H9 (cell line): ENCODE data around the gene PLSCR2. TPM values are rescaled to one million over a fixed set of nuclear protein-coding genes. Genes with fewer than 3 reads are reported as not detected.
"Not testable (repeated sequence)": the region's sequence is repeated elsewhere in the genome, so short reads cannot be mapped to it uniquely, and the experiment has no call there.

Source experiments
- DNase-seq: peaks from one replicate; pipeline ENCODE4 v3.0.0-alpha.2; 2017
- H2AFZ ChIP-seq: one replicate; pipeline ENCODE4 v1.6.1; 2013; ENCODE audit warnings: mild to moderate bottlenecking, low read length, control low read depth, moderate library complexity
- H2AK5ac ChIP-seq: 2 replicates; pipeline ENCODE4 v1.6.1; 2013; ENCODE audit warnings: low read length, control low read depth, mixed read lengths; ENCODE audit not compliant: insufficient read length
- H2BK120ac ChIP-seq: one replicate; pipeline ENCODE4 v1.6.1; 2013; ENCODE audit warnings: low read depth, mild to moderate bottlenecking, low read length, control low read depth, inconsistent platforms; ENCODE audit not compliant: poor library complexity, severe bottlenecking
- H2BK12ac ChIP-seq: 2 replicates; pipeline ENCODE4 v1.6.1; 2013; ENCODE audit warnings: low read length, control low read depth, mixed read lengths, low read depth; ENCODE audit not compliant: insufficient read length
- H2BK15ac ChIP-seq: 2 replicates; pipeline ENCODE4 v1.6.1; 2013; ENCODE audit warnings: low read depth, low read length, control low read depth
- H2BK20ac ChIP-seq: one replicate; pipeline ENCODE4 v1.6.1; 2013; ENCODE audit warnings: low read depth, mild to moderate bottlenecking, low read length, control low read depth, inconsistent platforms; ENCODE audit not compliant: poor library complexity, severe bottlenecking
- H2BK5ac ChIP-seq: 2 replicates; pipeline ENCODE4 v1.6.1; 2013; ENCODE audit warnings: low read length, control low read depth, mixed read lengths; ENCODE audit not compliant: insufficient read length
- H3K14ac ChIP-seq: 2 replicates; pipeline ENCODE4 v1.6.1; 2013; ENCODE audit warnings: low read length, control low read depth; ENCODE audit not compliant: insufficient read depth
- H3K18ac ChIP-seq: 2 replicates; pipeline ENCODE4 v1.6.1; 2013; ENCODE audit warnings: low read depth, mild to moderate bottlenecking, mixed read lengths, low read length, control low read depth; ENCODE audit not compliant: insufficient read length
- H3K23ac ChIP-seq: 2 replicates; pipeline ENCODE4 v1.6.1; 2013; ENCODE audit warnings: low read length, control low read depth, mixed read lengths, low read depth; ENCODE audit not compliant: insufficient read length
- H3K23me2 ChIP-seq: 2 replicates; pipeline ENCODE4 v1.6.1; 2013; ENCODE audit warnings: low read depth, mild to moderate bottlenecking, mixed read lengths, low read length, control low read depth; ENCODE audit not compliant: insufficient read length, poor library complexity, severe bottlenecking
- H3K27ac ChIP-seq: 2 replicates; pipeline ENCODE4 v1.5.1; 2013; ENCODE audit warnings: low read length, control low read depth, mixed read lengths, low read depth; ENCODE audit not compliant: insufficient read length
- H3K27me3 ChIP-seq: 2 replicates; pipeline ENCODE4 v1.6.1; 2013; ENCODE audit warnings: low read length, control low read depth, inconsistent platforms; ENCODE audit not compliant: insufficient read depth
- H3K4ac ChIP-seq: 2 replicates; pipeline ENCODE4 v1.6.1; 2013; ENCODE audit warnings: low read depth, mild to moderate bottlenecking, control low read depth, inconsistent platforms, low read length, moderate library complexity
- H3K4me1 ChIP-seq: 2 replicates; pipeline ENCODE4 v1.6.1; 2013; ENCODE audit warnings: low read length, control low read depth, inconsistent platforms; ENCODE audit not compliant: insufficient read depth
- H3K4me2 ChIP-seq: 2 replicates; pipeline ENCODE4 v1.6.1; 2013; ENCODE audit warnings: low read length, control low read depth, mixed read lengths; ENCODE audit not compliant: insufficient read length, insufficient read depth
- H3K56ac ChIP-seq: 2 replicates; pipeline ENCODE4 v1.6.1; 2013; ENCODE audit warnings: low read depth, mild to moderate bottlenecking, mixed read lengths, low read length, control low read depth; ENCODE audit not compliant: insufficient read length
- H3K79me1 ChIP-seq: 2 replicates; pipeline ENCODE4 v1.6.1; 2013; ENCODE audit warnings: low read depth, mild to moderate bottlenecking, moderate library complexity, low read length, control low read depth, inconsistent platforms; ENCODE audit not compliant: insufficient read depth, poor library complexity, severe bottlenecking
- H3K79me2 ChIP-seq: 2 replicates; pipeline ENCODE4 v1.6.1; 2013; ENCODE audit warnings: low read length, control low read depth, inconsistent platforms; ENCODE audit not compliant: insufficient read depth
- H3K9ac ChIP-seq: 2 replicates; pipeline ENCODE4 v1.6.1; 2013; ENCODE audit warnings: low read length, control low read depth, mixed read lengths; ENCODE audit not compliant: insufficient read length; ENCODE audit errors: extremely low read depth
- H3K9me3 ChIP-seq: one replicate; pipeline ENCODE4 v1.6.1; 2013; ENCODE audit warnings: low read depth, low read length, inconsistent platforms; ENCODE audit not compliant: control insufficient read depth
- H3T11ph ChIP-seq: one replicate; pipeline ENCODE4 v1.6.1; 2013; ENCODE audit warnings: mild to moderate bottlenecking, low read length, control low read depth, inconsistent platforms
- H4K20me1 ChIP-seq: one replicate; pipeline ENCODE4 v1.6.1; 2013; ENCODE audit not compliant: control insufficient read depth, insufficient read length, insufficient read depth
- H4K5ac ChIP-seq: 2 replicates; pipeline ENCODE4 v1.6.1; 2013; ENCODE audit warnings: low read depth, mild to moderate bottlenecking, mixed read lengths, low read length, control low read depth; ENCODE audit not compliant: insufficient read length
- H4K8ac ChIP-seq: replicated peaks from 2 replicates; pipeline ENCODE4 v1.6.1; 2013; ENCODE audit warnings: low read length, control low read depth, mixed read lengths, low read depth; ENCODE audit not compliant: insufficient read length
- H4K91ac ChIP-seq: 2 replicates; pipeline ENCODE4 v1.6.1; 2013; ENCODE audit warnings: low read depth, mild to moderate bottlenecking, moderate library complexity, mixed read lengths, low read length, control low read depth; ENCODE audit not compliant: insufficient read length
- H3K27ac Mint-ChIP-seq, 3 experiments: 2 replicates in 2 of 3; 3 replicates in 1 of 3; pipeline ENCODE4 v1.8.0; 2020 to 2021; ENCODE audit warnings: mixed read lengths in 3 of 3, mild to moderate bottlenecking in 1 of 3, moderate library complexity in 1 of 3
- H3K27me3 Mint-ChIP-seq: 2 replicates; pipeline ENCODE4 v1.8.0; 2021; ENCODE audit warnings: low read depth, mild to moderate bottlenecking, moderate library complexity, mixed read lengths
- H3K36me3 Mint-ChIP-seq, 3 experiments: 2 replicates in 2 of 3; 3 replicates in 1 of 3; pipeline ENCODE4 v1.8.0; 2020 to 2021; ENCODE audit warnings: low read depth in 3 of 3, mixed read lengths in 3 of 3; ENCODE audit not compliant: insufficient read depth in 1 of 3
- H3K4me1 Mint-ChIP-seq, 2 experiments: 2 replicates each; pipeline ENCODE4 v1.8.0; 2020; ENCODE audit warnings: mixed read lengths in 2 of 2
- H3K4me3 Mint-ChIP-seq, 2 experiments: 2 replicates in 1 of 2; 3 replicates in 1 of 2; pipeline ENCODE4 v1.8.0; 2020 to 2021; ENCODE audit warnings: mild to moderate bottlenecking in 2 of 2, mixed read lengths in 2 of 2, moderate library complexity in 1 of 2
- H3K9me3 Mint-ChIP-seq, 2 experiments: 2 replicates in 1 of 2; 3 replicates in 1 of 2; pipeline ENCODE4 v1.8.0; 2020; ENCODE audit warnings: mild to moderate bottlenecking in 2 of 2, mixed read lengths in 2 of 2, moderate library complexity in 1 of 2
- CTCF ChIP-seq: fragments of 200-600 bp; sonication (generic); conservative IDR thresholded peaks from 3 replicates; pipeline ENCODE4 v1.8.0; 2021; ENCODE audit warnings: antibody characterized with exemption, mild to moderate bottlenecking
- WGBS: extraction: QIAGEN DNeasy Blood & Tissue Kit; methylation state at CpG from one replicate; pipeline ENCODE4 v1.1.7; 2013; ENCODE audit warnings: missing lambda C conversion rate, low lambda C conversion rate, mixed read lengths; ENCODE audit not compliant: insufficient read length; ENCODE audit errors: extremely low coverage; 5-methylcytosine and 5-hydroxymethylcytosine counted together
- total RNA-seq: library from RNA; stranded (reverse); gene quantifications from 2 replicates; pipeline ENCODE4 v1.2.1, GENCODE V29; 2021

PLSCR2 gene
- total RNA-seq, 1 experiment from 2014 or later: not detected

GRCh38 chr3:146476094-146476740 is 6.9 kb upstream of the PLSCR2 start:
- H3K4me3 Mint-ChIP-seq: no peak overlapping the region
- TF ChIP-seq CTCF: no peak
- Histone ChIP-seq H3K23ac (no peak overlapping the region), H3K14ac (no peak overlapping the region), H3K27me3 (no peaks in the 10 kb centered on the region), H3K4me2 (no peak overlapping the region), H3K4me1 (no peaks in the 10 kb centered on the region), H3K9ac (no peak overlapping the region), H4K20me1 (no peaks in the 10 kb centered on the region), H2BK120ac (no peak overlapping the region), H2BK5ac (no peak overlapping the region), H3K18ac (no peak overlapping the region), H4K5ac (no peak overlapping the region), H3K23me2 (no peaks in the 10 kb centered on the region), H2AK5ac (no peak overlapping the region), H3K9me3 (no peaks in the 10 kb centered on the region), H3K79me1 (no peaks in the 10 kb centered on the region), H2BK15ac (no peak overlapping the region), H4K8ac (no peak overlapping the region), H3K79me2 (no peaks in the 10 kb centered on the region), H3K4ac (no peak overlapping the region), H2BK20ac (no peak overlapping the region), H3K27ac (no peak overlapping the region), H3T11ph (no peak overlapping the region), H4K91ac (no peak overlapping the region), H3K56ac (no peak overlapping the region), H2BK12ac (no peak overlapping the region), H2AFZ (no peak overlapping the region)
- no peak overlapping the region for H3K27ac Mint-ChIP-seq
- H3K4me1 Mint-ChIP-seq: no peaks in the 10 kb centered on the region
- no peaks in the 10 kb centered on the region for H3K27me3 Mint-ChIP-seq
- peaks cover 8 to 18% of the 10 kb centered on the region in 2 experiments for H3K9me3 Mint-ChIP-seq
- peaks cover 2 to 14% (median 4%) of the 10 kb centered on the region in 3 experiments; a peak in 5 of 7 replicates for H3K36me3 Mint-ChIP-seq
- WGBS: no CpG with 5 or more reads among the region's 6 CpGs
- DNase-seq: no peak

GRCh38 chr3:146474976-146475375 is 5.6 kb upstream of the PLSCR2 start:
- not testable (repeated sequence) for H3K27me3 ChIP-seq, H2BK20ac ChIP-seq, DNase-seq, H3K4ac ChIP-seq, H3K9ac ChIP-seq, H3K14ac ChIP-seq, H3K9me3 ChIP-seq, H3T11ph ChIP-seq, H2BK5ac ChIP-seq, H3K4me1 Mint-ChIP-seq, H3K23me2 ChIP-seq, H3K56ac ChIP-seq, H2BK12ac ChIP-seq, H4K5ac ChIP-seq, H3K27ac Mint-ChIP-seq, H4K91ac ChIP-seq, H3K18ac ChIP-seq, H3K23ac ChIP-seq, H3K4me2 ChIP-seq, H3K79me2 ChIP-seq, H3K79me1 ChIP-seq, H3K27ac ChIP-seq, H3K4me3 Mint-ChIP-seq, H3K4me1 ChIP-seq, H4K8ac ChIP-seq, H3K27me3 Mint-ChIP-seq, H2BK120ac ChIP-seq, H4K20me1 ChIP-seq, H2AK5ac ChIP-seq, H2BK15ac ChIP-seq, H2AFZ ChIP-seq
- H3K9me3 Mint-ChIP-seq: peaks cover 5 to 11% of the 10 kb centered on the region in 2 experiments
- WGBS: no CpG with 5 or more reads among the region's 2 CpGs
- peaks cover 2 to 10% (median 4%) of the 10 kb centered on the region in 3 experiments; a peak in 4 of 7 replicates for H3K36me3 Mint-ChIP-seq
